ENCODE results near the gene KCNQ2.

Gene KCNQ2

GRCh38 chr20:63403403-63404105 is 68.9 kb downstream of the KCNQ2 start:
- DNase-seq (ENCODE audit: low spot score), result no peak

- DNase-seq (ENCODE audit: low spot score), result no peak
Measured at GRCh38 chr20:63402860-63403220, 69.6 kb downstream of the KCNQ2 start.

- DNase-seq (ENCODE audit: low spot score), result no peak
Measured at GRCh38 chr20:63402181-63402859, 70.1 kb downstream of the KCNQ2 start.

GRCh38 chr20:63401384-63402110 is 70.9 kb downstream of the KCNQ2 start:
- DNase-seq (ENCODE audit: low spot score), result no peak

GRCh38 chr20:63400486-63401210 is 71.8 kb downstream of the KCNQ2 start:
- no peak for DNase-seq (ENCODE audit: low spot score)

DNA sequence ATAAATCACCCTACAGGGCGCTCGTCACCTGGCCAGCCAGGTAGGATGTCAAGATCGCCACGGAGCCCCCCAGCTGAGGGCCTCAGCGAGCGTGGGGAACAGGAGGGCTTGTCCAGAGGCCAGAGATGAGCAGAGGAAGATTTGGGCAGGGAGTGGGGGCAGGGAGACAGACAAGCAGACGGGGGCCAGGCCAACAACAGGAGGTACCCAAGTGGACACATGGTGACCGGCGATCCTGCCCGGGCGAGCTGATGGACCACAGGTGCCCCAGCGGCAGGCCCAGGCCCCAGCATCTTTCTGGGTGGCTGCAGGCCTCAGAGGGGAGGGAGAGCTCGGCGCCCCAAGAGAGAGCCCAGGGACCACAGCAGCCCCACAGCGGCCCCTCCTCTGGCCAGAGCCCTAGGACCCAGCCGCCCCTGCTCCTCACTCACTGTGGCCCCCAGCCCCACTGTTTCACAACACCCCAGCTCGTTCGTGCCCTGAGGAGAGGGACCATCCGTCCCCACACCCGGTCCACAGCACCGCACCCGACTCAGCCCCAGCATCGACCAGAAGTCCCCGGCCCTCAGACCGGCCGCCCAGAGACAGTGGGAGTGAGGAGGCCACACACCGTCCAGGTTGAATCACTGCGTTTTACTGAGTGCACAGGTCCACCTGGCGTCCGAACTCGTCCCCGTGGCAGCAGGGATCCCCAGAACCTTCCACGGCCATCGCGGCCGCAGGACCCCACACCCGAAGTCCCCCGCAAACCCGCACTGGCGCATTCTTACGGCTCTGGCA is 72.7 kb downstream of the KCNQ2 start:
- no peak for DNase-seq (ENCODE audit: low spot score)

- no peak for DNase-seq (ENCODE audit: low spot score)
Measured at GRCh38 chr20:63398744-63399514, 73.5 kb downstream of the KCNQ2 start.

DNA sequence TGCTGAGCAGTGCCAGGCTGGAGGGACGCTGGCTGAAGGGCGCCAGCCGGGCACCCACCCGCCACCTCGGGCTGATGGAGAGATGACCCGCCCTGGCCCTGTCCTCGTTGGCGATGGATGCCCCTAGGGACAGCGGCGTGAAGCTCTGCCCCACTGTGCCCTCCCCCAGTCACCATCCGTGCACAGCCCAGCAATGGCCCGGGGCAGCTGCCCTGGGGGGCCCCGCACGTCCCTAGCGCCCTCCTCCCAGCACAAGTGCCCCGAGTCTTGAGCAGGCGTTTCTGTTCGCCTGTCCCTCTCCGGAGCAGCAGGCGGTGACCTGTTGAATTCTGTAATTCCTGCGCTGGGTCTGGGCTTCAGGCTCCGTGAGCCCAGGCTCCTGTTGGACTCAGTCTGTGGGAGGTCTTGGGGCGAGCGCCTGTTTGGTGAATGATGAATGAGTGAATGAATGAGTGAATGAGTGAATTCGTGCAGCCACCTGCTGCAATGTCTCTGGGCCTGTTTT is 74.5 kb downstream of the KCNQ2 start:
- DNase-seq (ENCODE audit: low spot score), result no peak

DNA sequence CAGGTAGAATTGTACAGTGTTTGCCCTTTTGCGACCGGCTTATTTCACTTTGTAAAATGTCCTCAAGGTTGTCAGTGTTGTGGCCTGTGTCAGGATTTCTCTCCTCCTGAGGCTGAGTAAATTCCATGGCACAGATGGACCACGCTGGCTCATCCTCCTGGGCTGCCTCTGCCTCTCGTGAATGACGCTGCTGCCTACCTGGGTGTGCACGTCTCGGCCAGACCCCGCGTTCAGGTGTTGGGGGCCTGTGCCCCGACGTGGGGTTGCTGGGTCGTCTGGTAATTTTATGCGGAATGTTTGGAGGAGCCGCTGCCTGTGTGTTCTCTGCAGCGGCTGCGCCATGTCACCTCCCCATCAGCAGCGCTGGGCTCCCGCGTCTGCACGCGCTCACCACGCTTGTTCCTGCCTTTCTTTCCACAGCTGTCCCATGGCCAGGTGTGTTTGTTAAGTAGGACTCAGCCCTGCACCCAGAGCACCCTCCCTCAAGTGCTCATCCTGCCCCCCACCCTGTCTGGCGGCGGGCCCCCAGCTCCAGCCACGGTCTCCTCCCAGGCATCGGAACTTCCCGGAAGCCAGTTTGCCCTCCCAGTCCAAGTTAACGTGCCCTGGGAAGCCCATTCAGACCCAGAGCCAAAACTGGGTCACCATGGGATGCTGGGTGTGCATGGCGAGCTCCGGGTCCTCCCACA is 75.2 kb downstream of the KCNQ2 start:
- DNase-seq (ENCODE audit: low spot score), result no peak

GRCh38 chr20:63396300-63396699 is 76.2 kb downstream of the KCNQ2 start:
- DNase-seq (ENCODE audit: low spot score), result no peak

DNA sequence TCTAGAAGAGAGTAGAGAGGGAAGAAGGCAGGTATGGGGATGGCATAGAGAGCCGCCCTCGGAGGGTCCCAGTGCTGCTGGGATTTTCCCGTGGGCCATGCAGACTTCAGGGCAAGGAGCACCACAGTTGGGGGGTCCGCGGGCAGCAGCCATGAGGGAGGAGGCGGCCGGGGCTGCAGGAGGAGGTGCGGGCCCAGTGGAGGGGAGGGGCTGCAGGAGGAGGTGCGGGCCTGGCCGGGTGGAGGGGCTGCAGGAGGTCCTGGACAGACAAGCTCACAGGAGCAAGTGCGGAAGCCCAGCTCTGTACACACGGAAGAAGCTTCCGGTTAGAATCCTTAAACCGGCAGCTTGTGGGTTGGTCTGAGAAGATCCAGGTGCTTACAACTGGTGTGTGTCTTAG is 76.7 kb downstream of the KCNQ2 start:
- no peak for DNase-seq (ENCODE audit: low spot score)

DNA sequence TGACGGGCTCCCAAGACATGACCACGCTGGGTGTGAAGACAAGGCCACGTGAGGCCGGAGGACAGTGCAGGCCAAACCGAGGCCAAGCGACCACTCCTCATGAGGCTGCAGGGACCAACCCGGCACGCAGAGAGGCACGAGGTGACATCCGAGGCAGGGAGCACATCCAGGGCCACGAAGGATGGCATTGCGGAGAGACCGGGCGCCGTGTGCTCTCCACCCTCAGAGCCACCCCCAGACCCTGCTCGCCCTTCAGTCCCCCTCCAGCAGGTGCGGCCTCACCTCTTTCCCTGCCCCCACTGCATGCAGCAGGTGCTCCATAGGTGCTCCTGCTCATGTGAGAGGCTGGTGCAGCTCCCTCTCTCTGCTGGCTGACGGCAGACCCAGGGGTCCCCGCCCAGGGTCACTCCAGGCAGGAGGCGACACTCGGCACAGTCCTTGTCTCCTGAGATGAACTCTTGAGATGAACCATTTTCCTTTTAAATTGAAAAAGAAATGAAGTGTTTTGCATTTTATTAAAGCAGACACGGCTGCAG is 77.5 kb downstream of the KCNQ2 start:
- DNase-seq (ENCODE audit: low spot score), result no peak

- no peak for DNase-seq (ENCODE audit: low spot score)
Measured at GRCh38 chr20:63394069-63394919, 78.2 kb downstream of the KCNQ2 start.

DNA sequence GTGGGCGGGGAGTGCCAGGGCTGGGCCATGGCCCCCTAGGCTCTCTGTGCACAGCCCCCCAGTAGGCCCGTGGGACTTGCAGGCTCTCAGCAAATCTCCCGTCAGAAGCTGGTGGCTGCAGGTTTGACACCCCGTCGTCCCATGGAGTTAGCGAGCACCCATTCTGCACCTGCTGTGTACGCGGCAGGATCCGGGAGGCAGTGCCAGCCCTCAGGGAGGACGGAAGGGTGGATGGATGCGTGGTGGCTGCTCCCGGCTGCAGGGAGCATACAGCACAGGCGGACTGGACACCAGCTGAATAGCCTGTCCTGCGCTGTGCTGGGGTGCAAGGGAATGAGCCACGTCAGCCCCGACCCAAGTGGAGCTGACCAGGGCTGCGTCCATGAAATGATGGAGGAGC is 78.9 kb downstream of the KCNQ2 start:
- no peak for DNase-seq (ENCODE audit: low spot score)

DNA sequence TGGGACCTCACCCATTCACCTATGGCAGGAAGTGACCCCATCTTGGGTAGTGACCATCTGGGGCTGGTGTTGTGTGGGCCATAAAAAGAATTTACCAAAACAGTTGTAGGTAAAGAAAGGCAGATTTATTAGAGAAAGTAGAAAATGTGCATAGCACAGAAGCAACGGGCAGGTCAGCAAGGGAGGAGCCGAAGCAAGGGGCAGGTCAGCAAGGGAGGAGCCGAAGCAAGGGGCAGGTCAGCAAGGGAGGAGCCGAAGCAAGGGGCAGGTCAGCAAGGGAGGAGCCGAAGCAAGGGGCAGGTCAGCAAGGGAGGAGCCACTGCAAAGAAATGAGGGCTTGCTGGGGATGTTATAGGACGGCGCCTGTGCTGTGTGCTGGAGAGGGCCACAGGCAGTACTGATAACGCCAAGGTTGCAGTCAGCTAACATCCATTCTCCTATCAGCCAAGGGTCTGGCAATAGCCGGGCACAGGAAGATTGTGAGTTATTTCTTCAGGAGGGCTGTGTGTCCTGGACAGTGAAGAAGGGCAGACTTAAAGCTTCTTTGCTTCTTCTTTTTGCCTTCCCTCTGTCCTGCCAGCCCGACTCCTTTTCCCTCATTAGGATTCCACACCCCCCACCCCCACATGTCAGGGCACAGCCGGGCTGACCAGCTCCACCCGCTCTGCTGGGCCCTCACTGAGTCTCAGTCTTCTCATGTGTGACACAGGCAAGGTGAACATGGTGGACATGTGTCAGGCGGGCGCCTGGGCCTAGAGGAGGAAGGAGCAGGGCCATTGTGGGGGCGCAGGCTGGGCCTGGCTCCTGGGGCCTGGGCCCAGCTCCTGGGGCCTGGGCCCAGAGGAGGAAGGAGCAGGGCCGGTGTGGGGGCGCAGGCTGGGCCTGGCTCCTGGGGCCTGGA is 79.7 kb downstream of the KCNQ2 start:
- DNase-seq (ENCODE audit: low spot score), result no peak

DNA sequence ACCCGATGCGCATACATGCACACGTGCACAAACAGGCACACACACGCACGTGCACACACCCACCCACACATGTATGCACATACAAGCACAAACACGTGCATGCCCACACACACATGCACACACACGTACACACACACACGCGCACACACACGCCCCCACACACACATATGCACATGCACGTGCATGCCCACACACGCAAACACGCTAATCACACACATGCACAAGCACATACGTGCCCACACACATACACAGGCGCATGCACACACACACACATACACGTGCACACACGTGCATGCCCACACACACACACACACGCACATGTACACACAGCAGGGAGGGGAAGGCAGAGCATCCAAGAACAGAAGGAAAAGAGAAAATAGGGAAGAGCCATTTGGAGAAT is 84.5 kb downstream of the KCNQ2 start:
- DNase-seq (ENCODE audit: low spot score), result no peak

DNA sequence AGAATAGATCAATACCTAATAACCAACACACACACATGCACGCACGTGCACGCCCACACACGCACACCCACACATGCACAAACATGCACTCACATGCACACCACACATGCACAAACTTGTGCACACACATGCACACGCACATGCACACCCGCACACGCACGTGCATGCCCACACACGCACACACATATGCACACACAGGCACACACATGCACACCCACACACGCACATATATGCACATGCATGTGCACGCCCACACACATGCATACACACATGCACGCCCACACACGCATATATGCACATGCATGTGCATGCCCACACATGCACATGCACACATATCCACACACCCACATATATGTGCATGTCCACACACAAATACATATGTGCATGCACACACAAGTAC is 85.1 kb downstream of the KCNQ2 start:
- no peak for DNase-seq (ENCODE audit: low spot score)

GRCh38 chr20:63386491-63386890 is 86.0 kb downstream of the KCNQ2 start:
- no peak for DNase-seq (ENCODE audit: low spot score)
